Retinal pigment epithelial cell (primary cell): ENCODE data around the gene PITPNM1.

Experiments used
- DNase-seq: peaks from one replicate; pipeline ENCODE4 v3.0.0-alpha.2; 2010; ENCODE audit warnings: low read depth
- H3K4me3 ChIP-seq: 2 replicates; pipeline ENCODE4 v1.5.1; 2011; ENCODE audit warnings: mild to moderate bottlenecking, low read length, control low read depth, moderate library complexity
- CTCF ChIP-seq: conservative IDR thresholded peaks from 2 replicates; pipeline ENCODE4 v1.5.1; 2011; ENCODE audit warnings: low read depth, low read length, control low read depth, inconsistent platforms

The PITPNM1 gene

GRCh38 chr11:67457453-67457852, 47.7 kb downstream of the PITPNM1 start:
- H3K4me3 ChIP-seq = no peak overlapping the region
- no peak for DNase-seq
- TF ChIP-seq CTCF = no peak

DNA sequence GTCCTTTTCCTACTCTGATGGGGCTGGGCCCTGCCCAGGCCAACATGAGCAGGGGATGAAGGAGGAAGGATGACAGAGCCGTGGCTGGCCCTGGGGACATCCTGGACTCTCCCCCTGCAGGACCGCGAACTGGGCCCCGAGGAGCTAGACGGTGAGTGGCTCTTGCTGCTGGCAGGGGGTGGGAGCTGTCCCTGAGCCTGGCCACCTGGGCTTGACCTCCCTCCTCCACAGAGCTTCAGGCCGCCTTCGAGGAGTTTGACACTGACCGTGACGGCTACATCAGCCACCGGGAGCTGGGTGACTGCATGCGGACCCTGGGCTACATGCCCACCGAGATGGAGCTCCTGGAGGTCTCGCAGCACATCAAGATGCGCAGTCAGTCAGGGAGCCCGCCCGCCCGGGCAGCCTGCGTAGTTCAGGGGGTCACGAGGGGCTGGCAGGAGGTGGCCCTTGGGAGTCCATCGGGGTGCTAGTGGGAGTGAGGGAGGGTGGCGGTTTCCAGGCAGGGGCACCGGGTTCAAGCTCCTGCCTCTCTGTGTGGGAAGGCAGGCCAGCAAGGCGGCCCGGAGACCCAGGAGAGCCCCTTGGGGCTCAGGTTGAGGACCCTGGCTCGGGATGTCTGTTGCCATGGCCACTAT, 49.0 kb downstream of the PITPNM1 start:
- no peak for DNase-seq
- no peak for TF ChIP-seq CTCF

DNA sequence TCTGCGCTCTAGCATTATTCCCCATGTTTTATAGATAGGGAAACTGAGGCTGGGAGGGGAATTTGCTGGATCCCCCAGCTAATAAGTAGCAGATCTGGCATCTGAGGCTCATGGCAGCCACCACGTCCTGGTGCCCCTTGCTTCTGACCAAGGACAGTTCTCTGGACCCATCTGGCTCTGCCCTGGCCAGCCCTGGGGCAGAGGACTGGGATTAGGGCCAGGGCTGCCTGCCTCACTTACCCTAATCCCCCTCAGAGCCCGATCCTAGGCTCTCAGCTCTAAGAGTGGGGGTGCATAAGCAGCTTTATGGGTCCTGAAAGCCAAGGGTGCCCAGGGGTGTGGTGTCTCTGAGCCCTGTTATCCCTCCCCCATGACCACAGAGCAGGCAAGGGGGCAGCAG, 50.1 kb downstream of the PITPNM1 start, which contains the start of gene CABP4:
Gene CABP4 (plus strand): TSS at position 301 of the 400 bp plus-strand sequence. CDS start 70 bp downstream, at position 371.
- DNase-seq = no peak
- TF ChIP-seq CTCF = no peak
- no peak within 1 kb of the TSS for H3K4me3 ChIP-seq

More for the DNA sequence above, 49.0 kb downstream of the PITPNM1 start:
- no peak overlapping the region for H3K4me3 ChIP-seq

DNA sequence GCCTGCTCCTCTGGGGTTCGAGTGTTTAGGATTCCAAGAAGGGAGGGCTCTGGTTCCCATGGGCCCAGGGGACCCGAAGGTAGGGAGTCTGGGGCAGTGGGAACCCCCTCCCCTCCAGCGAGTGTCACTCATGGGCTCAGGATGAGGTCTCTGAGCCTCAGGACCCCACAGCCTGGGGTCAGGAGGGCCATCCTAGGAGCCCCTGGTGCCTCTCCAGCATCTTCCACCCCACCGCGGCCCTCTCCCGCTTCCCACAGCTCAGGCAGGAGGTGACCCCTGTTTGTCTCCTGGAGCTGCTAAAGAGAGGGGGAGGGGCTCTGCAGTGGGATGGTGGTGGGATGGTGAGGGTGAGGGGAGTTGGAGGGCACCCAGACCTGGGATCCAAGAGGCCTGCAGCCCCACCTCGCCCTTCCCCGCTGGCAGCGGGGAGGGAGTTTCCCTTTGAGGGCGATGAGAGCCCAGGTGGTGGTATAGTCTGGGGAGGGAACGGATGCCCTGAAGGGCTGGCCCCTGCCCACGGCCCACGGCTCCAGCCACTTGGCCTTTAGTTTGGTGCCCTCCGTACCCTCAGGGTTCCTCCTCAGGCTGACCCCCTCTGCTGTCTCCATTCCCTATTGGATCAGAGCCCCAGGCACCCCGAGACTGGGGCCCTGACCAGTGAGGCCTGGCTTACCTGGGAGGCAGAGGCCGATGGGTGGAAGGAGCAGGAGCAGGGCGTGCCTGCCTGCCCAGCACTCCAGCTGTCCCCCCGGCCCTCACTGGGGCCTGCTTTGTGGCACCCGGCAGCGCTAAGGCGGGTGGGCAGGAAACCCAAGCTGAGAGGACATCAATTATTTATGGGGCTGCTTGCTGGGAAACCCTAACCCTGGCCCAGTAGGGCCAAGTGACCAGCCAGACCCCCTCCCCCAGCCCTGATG, 51.1 kb downstream of the PITPNM1 start:
- no peak for TF ChIP-seq CTCF
- DNase-seq = no peak
- H3K4me3 ChIP-seq = no peak overlapping the region

GRCh38 chr11:67452141-67452952, 52.8 kb downstream of the PITPNM1 start, which contains the start of gene GPR152:
GPR152 (minus strand) TSS chr11:67452729; CDS start chr11:67452724, 5 bp downstream.
- H3K4me3 ChIP-seq = no peak within 1 kb of the TSS
- no peak for DNase-seq
- no peak for TF ChIP-seq CTCF

GRCh38 chr11:67451658-67451976, 53.5 kb downstream of the PITPNM1 start:
- H3K4me3 ChIP-seq = no peak overlapping the region
- no peak for TF ChIP-seq CTCF
- DNase-seq = no peak
